GM12878 (cell line): Measurements from ENCODE around the gene DPH1. TPM values are rescaled to one million over a fixed set of nuclear protein-coding genes. Genes with fewer than 3 reads are reported as not detected.

Experiments used
- ASH2L ChIP-seq: fragments of 300-600, 200-600 bp; sonication (generic); IDR thresholded peaks from 2 replicates; pipeline ENCODE4 v1.6.1; 2017; ENCODE audit warnings: low read depth, mild to moderate bottlenecking, borderline replicate concordance
- ATF2 ChIP-seq: IDR thresholded peaks from 2 replicates; pipeline ENCODE4 v1.6.1; 2012; ENCODE audit warnings: low read length, inconsistent platforms
- ATF7 ChIP-seq: fragments of 450-650 bp; IDR thresholded peaks from 2 replicates; pipeline ENCODE4 v1.6.1; 2016; ENCODE audit warnings: low read depth, mild to moderate bottlenecking
- BRCA1 ChIP-seq: IDR thresholded peaks from 2 replicates; pipeline ENCODE4 v1.6.1; 2011; ENCODE audit warnings: low read depth, low read length, improper control_type of control experiment
- CBX3 ChIP-seq: fragments of 200-600 bp; sonication (generic); IDR thresholded peaks from 2 replicates; pipeline ENCODE4 v1.6.1; 2016; ENCODE audit warnings: low read depth, borderline replicate concordance
- EED ChIP-seq: sonication (generic); IDR thresholded peaks from 2 replicates; pipeline ENCODE4 v1.6.1; 2016; ENCODE audit warnings: antibody characterized with exemption, low read depth
- ETV6 ChIP-seq, 2 experiments: fragments of 450-650 bp in 1 of 2; IDR thresholded peaks in 1 of 2; conservative IDR thresholded peaks in 1 of 2; 2 replicates each; pipeline ENCODE4 v1.6.1; 2014; ENCODE audit warnings: antibody characterized with exemption in 1 of 2, borderline replicate concordance in 1 of 2, low read depth in 1 of 2, mild to moderate bottlenecking in 1 of 2, moderate library complexity in 1 of 2
- FOS ChIP-seq: IDR thresholded peaks from 3 replicates; pipeline ENCODE4 v1.6.1; 2011; ENCODE audit warnings: borderline replicate concordance; ENCODE audit not compliant: insufficient read length; ENCODE audit errors: extremely low read depth
- FOXM1 ChIP-seq: IDR thresholded peaks from 2 replicates; pipeline ENCODE4 v1.6.1; 2012; ENCODE audit warnings: low read depth, mild to moderate bottlenecking, inconsistent platforms, low read length, moderate library complexity
- GABPA ChIP-seq: IDR thresholded peaks from 2 replicates; pipeline ENCODE4 v1.6.1; 2014; ENCODE audit warnings: antibody characterized with exemption, low read depth, mild to moderate bottlenecking, inconsistent platforms
- IRF4 ChIP-seq: IDR thresholded peaks from 2 replicates; pipeline ENCODE4 v1.6.1; 2011; ENCODE audit warnings: low read depth, low read length
- LARP7 ChIP-seq: fragments of 450-650 bp; IDR thresholded peaks from 2 replicates; pipeline ENCODE4 v1.6.1; 2017; ENCODE audit warnings: mild to moderate bottlenecking
- MEF2B ChIP-seq: fragments of 450-650 bp; IDR thresholded peaks from 2 replicates; pipeline ENCODE4 v1.6.1; 2018; ENCODE audit warnings: mild to moderate bottlenecking, moderate library complexity; ENCODE audit not compliant: partially characterized antibody, poor library complexity, severe bottlenecking
- NFYA ChIP-seq: IDR thresholded peaks from 2 replicates; pipeline ENCODE4 v1.6.1; 2011; ENCODE audit warnings: low read depth, mild to moderate bottlenecking, low read length, improper control_type of control experiment, borderline replicate concordance
- NFYB ChIP-seq: IDR thresholded peaks from 2 replicates; pipeline ENCODE4 v1.6.1; 2011; ENCODE audit warnings: low read depth, mild to moderate bottlenecking, low read length, improper control_type of control experiment, moderate library complexity; ENCODE audit not compliant: insufficient read depth
- NR2F1 ChIP-seq: fragments of 450-650 bp; conservative IDR thresholded peaks from 2 replicates; pipeline ENCODE4 v1.6.1; 2017; ENCODE audit warnings: mild to moderate bottlenecking
- POLR2AphosphoS5 ChIP-seq: IDR thresholded peaks from 2 replicates; pipeline ENCODE4 v1.6.1; 2011; ENCODE audit warnings: mild to moderate bottlenecking, low read length, inconsistent platforms
- POU2F2 ChIP-seq: IDR thresholded peaks from 3 replicates; pipeline ENCODE4 v1.6.1; 2011; ENCODE audit warnings: low read depth, mild to moderate bottlenecking, low read length, borderline replicate concordance
- RELA ChIP-seq: fragments of 450-650 bp; IDR thresholded peaks from 2 replicates; pipeline ENCODE4 v1.8.0; 2014; ENCODE audit warnings: borderline replicate concordance; ENCODE audit not compliant: partially characterized antibody
- SMAD1 ChIP-seq: fragments of 450-650 bp; IDR thresholded peaks from 2 replicates; pipeline ENCODE4 v1.6.1; 2018; ENCODE audit warnings: mild to moderate bottlenecking, low read depth; ENCODE audit not compliant: partially characterized antibody
- SMARCA5 ChIP-seq: fragments of 450-650 bp; IDR thresholded peaks from 2 replicates; pipeline ENCODE4 v1.6.1; 2017; ENCODE audit warnings: mild to moderate bottlenecking
- SUPT20H ChIP-seq: IDR thresholded peaks from 2 replicates; pipeline ENCODE4 v1.6.1; 2011; ENCODE audit warnings: low read depth, mild to moderate bottlenecking, low read length, moderate library complexity, borderline replicate concordance; ENCODE audit not compliant: control insufficient read depth
- TAF1 ChIP-seq: IDR thresholded peaks from 2 replicates; pipeline ENCODE4 v1.6.1; 2011; ENCODE audit warnings: mild to moderate bottlenecking, low read depth, low read length, borderline replicate concordance
- TARDBP ChIP-seq: IDR thresholded peaks from 2 replicates; pipeline ENCODE4 v1.6.1; 2016; ENCODE audit warnings: borderline replicate concordance
- TBL1XR1 ChIP-seq: IDR thresholded peaks from 2 replicates; pipeline ENCODE4 v1.6.1; 2012; ENCODE audit warnings: low read depth, low read length, improper control_type of control experiment
- TCF12 ChIP-seq: IDR thresholded peaks from 2 replicates; pipeline ENCODE4 v1.6.1; 2011; ENCODE audit warnings: low read depth, mild to moderate bottlenecking, low read length
- YBX1 ChIP-seq: fragments of 450-650 bp; IDR thresholded peaks from 2 replicates; pipeline ENCODE4 v1.6.1; 2016; ENCODE audit warnings: antibody characterized with exemption
- YY1 ChIP-seq: IDR thresholded peaks from 2 replicates; pipeline ENCODE4 v1.6.1; 2011; ENCODE audit warnings: low read depth, mild to moderate bottlenecking, low read length
- polyA plus RNA-seq, 11 experiments: library from polyadenylated mRNA; depleted of rRNA in 4 of 11; unstranded in 6 of 11; stranded (reverse) in 5 of 11; fragments of >200 nt; fragmentation: Nextera tagmentation in 4 of 11; fragmentation: Illumina TruSeq in 1 of 11; extraction: Ambion mirVana in 4 of 11; extraction: Trizol in 1 of 11; gene quantifications; 1 replicate in 1 of 11; 2 replicates in 10 of 11; pipeline versions ENCODE4 v1.2.1 to v1.2.3, GENCODE V29; 2011 to 2016; ENCODE audit warnings: inconsistent platforms in 2 of 11, missing spikeins in 2 of 11, low read depth in 1 of 11
- total RNA-seq, 4 experiments: library from RNA; depleted of rRNA in 3 of 4; stranded (reverse); fragments of >200 nt in 3 of 4; fragmentation: Illumina TruSeq in 1 of 4; extraction: Trizol in 1 of 4; gene quantifications; 2 replicates each; pipeline versions ENCODE4 v1.2.1 to v1.2.3, GENCODE V29; 2013 to 2021
- TF ChIP-seq, protein P1 (sequence below): fragments of 450-650 bp; IDR thresholded peaks from 2 replicates; pipeline ENCODE4 v1.6.1; 2018; ENCODE audit warnings: borderline replicate concordance, mild to moderate bottlenecking; ENCODE audit not compliant: partially characterized antibody

Gene DPH1
- total and polyA plus RNA-seq, 10 of the 15 experiments (the other 5 are each of a cell fraction or from before 2014, with no cell fraction given), result 0.29 to 33.6 (median 20.2) TPM

DNA sequence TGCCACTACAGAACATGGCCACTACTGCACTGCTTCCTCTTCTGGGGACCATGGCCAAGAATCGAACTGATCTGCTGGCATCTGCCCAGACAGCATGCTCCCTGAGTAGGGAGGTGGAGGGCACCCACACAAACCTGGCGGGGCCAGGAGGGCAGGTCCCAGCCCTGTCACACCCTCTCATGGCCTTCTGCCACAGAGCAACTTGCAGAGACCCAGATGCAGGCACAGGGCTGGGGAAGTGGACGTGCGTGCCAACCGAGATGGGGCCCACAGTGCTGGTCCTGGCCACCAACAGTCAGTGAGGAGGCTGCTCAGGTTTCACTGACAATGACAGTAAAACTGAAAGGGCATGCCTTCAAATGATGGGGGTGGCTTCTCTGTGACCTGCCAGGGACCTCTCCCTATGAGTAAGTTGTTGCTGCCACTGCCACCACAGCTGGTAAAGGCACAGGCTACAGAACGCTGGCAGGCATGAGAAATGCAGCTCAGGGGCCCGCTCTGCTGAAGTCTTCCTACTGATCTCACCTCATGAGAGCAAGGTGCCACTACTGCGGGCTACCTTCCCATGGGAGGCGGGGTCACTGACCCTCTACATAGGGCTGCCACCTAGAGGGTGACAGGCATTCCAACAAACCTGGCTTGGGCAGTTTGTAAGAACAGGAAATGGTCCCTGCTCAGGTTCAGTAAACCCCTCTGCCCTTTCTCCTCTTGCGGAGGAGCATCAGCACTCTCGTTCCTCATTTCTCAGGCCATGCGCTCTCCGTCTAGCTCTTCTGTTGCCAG is 40.5 kb downstream of the DPH1 start (continued):
- TF ChIP-seq EED (peak; percentile 98), TBL1XR1 (peak; percentile 100), SUPT20H (no peak), NR2F1 (peak; percentile 99), GABPA (0 out of 2 replicates have a peak, but pooled peaks have one; percentile 32), TAF1 (peak; percentile 18; the same call in 1 of the 2 replicates), ATF7 (peak; percentile 82), POU2F2 (peak; percentile 94), NFYB (no peak), CBX3 (no peak), IRF4 (peak; percentile 100), SMARCA5 (peak; percentile 73), FOS (no peak), POLR2AphosphoS5 (peak; percentile 52; the same call in 1 of the 2 replicates), LARP7 (no peak; the same call in none of the 2 replicates), BRCA1 (no peak), RELA (peak; percentile 86), MEF2B (peak; percentile 90), TCF12 (peak; percentile 95), TARDBP (peak; percentile 76; the same call in 1 of the 2 replicates), SMAD1 (peak; percentile 43), FOXM1 (peak; percentile 100), ATF2 (peak; percentile 97), YBX1 (no peak), ASH2L (no peak), NFYA (no peak), ETV6 (conservative IDR thresholded peaks at IDR 0.05 in 1 of 2, IDR thresholded peaks at IDR 0.05 in 1 of 2; ENCODE audit: borderline replicate concordance in 1 of 2, low read depth in 1 of 2) (peak in 1 of 2 experiments; percentile 94; a peak in 2 of 4 replicates), YY1 (peak; percentile 54; the same call in 1 of the 2 replicates)
- TF ChIP-seq, protein P1, sequence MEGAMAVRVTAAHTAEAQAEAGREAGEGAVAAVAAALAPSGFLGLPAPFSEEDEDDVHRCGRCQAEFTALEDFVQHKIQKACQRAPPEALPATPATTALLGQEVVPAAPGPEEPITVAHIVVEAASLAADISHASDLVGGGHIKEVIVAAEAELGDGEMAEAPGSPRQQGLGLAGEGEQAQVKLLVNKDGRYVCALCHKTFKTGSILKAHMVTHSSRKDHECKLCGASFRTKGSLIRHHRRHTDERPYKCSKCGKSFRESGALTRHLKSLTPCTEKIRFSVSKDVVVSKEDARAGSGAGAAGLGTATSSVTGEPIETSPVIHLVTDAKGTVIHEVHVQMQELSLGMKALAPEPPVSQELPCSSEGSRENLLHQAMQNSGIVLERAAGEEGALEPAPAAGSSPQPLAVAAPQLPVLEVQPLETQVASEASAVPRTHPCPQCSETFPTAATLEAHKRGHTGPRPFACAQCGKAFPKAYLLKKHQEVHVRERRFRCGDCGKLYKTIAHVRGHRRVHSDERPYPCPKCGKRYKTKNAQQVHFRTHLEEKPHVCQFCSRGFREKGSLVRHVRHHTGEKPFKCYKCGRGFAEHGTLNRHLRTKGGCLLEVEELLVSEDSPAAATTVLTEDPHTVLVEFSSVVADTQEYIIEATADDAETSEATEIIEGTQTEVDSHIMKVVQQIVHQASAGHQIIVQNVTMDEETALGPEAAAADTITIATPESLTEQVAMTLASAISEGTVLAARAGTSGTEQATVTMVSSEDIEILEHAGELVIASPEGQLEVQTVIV, result no peak
